ENCODE data around the gene CFL1.

Gene CFL1

DNA sequence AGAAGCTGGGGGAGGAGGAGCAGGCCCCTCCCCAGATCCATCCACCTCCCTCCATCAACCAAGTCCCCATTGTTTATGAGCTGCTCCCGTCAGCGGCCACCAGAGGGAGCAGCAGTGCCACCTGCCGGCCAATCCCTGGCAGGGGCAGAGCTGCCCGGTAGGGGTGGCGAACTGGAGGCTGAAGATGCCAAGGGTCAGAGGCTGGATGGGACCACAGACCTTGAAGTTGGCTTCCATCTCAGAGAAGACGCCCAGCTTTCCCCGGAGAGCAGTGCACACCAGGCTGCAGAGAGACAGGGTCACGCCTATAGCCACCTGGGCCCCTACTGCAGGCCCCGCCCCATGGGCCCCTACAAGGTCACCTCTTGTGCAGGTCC lies 26.7 kb upstream of the CFL1 start:
- peak; percentile 32 for ATAC-seq (ENCODE audit: low read depth)
- no peak overlapping the region for H3K27ac ChIP-seq (ENCODE audit: poor library complexity, severe bottlenecking)
- DNase-seq (ENCODE audit: low spot score): peak; percentile 66
- peaks cover 5% of the 10 kb centered on the region for H3K4me1 ChIP-seq (ENCODE audit: insufficient read depth, poor library complexity, severe bottlenecking)
- TF ChIP-seq, protein P1, sequence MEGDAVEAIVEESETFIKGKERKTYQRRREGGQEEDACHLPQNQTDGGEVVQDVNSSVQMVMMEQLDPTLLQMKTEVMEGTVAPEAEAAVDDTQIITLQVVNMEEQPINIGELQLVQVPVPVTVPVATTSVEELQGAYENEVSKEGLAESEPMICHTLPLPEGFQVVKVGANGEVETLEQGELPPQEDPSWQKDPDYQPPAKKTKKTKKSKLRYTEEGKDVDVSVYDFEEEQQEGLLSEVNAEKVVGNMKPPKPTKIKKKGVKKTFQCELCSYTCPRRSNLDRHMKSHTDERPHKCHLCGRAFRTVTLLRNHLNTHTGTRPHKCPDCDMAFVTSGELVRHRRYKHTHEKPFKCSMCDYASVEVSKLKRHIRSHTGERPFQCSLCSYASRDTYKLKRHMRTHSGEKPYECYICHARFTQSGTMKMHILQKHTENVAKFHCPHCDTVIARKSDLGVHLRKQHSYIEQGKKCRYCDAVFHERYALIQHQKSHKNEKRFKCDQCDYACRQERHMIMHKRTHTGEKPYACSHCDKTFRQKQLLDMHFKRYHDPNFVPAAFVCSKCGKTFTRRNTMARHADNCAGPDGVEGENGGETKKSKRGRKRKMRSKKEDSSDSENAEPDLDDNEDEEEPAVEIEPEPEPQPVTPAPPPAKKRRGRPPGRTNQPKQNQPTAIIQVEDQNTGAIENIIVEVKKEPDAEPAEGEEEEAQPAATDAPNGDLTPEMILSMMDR (IDR thresholded peaks at IDR 0.05; ENCODE audit: poor library complexity, severe bottlenecking): peak; percentile 96
- H3K4me3 ChIP-seq (ENCODE audit: severe bottlenecking): no peak overlapping the region
- peaks cover 38% of the 10 kb centered on the region for H3K36me3 ChIP-seq (ENCODE audit: low read depth)
- H3K9me3 ChIP-seq (ENCODE audit: severe bottlenecking): no peaks in the 10 kb centered on the region
- H3K27me3 ChIP-seq (ENCODE audit: insufficient read depth, poor library complexity, severe bottlenecking): no peaks in the 10 kb centered on the region

DNA sequence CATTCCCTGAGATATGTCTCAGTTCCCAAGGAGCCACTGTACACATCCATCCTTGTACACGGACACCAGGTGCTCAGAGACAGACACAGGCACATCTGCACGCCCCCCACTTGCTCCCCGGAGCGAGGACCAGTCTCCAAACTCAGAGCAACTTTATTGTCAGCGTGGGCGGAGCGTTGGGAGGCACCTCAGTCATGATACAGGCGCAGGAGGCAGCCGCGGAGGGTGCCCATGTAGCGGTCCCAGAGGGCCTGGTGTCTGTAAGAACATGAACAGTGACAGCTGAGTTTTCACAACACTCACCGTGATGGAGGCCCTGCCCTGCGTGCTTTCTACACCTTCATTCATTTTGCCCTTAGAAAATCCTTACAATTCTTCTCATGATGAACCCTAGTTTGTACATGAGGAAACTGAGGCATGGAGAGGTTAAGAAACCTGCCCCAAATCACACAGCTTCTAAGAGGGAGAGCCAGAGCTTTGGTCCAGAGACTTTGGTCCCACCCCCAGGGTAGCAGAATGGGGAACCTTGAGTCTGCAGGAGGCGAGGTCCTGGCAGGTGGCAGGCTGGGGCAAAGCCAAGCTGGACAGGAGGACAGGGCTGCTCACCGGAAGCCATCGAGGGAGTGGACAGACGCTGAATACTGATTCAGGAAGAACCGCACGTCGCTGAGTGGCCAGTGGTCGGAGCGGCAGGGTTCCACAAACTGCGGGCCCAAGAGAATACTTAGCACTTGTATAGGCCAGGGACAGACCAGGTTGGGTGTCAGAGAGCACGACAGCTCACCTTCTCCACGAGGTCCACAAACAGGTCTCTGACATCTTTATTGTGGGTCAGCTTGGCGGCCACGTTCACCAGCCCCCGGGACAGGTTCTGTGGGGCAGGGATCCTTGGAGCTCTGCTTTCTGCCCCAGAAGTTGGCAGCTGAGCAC lies 26.1 kb upstream of the CFL1 start:
- no peaks in the 10 kb centered on the region for H3K9me3 ChIP-seq (ENCODE audit: severe bottlenecking)
- H3K36me3 ChIP-seq (ENCODE audit: low read depth): peaks cover 38% of the 10 kb centered on the region
- no peak overlapping the region for H3K27ac ChIP-seq (ENCODE audit: poor library complexity, severe bottlenecking)
- H3K4me1 ChIP-seq (ENCODE audit: insufficient read depth, poor library complexity, severe bottlenecking): no peaks in the 10 kb centered on the region
- no peaks in the 10 kb centered on the region for H3K27me3 ChIP-seq (ENCODE audit: insufficient read depth, poor library complexity, severe bottlenecking)
- no peak for DNase-seq (ENCODE audit: low spot score)
- no peak for ATAC-seq (ENCODE audit: low read depth)
- TF ChIP-seq, protein P1 (IDR thresholded peaks at IDR 0.05; ENCODE audit: poor library complexity, severe bottlenecking): no peak
- H3K4me3 ChIP-seq (ENCODE audit: severe bottlenecking): no peak overlapping the region

DNA sequence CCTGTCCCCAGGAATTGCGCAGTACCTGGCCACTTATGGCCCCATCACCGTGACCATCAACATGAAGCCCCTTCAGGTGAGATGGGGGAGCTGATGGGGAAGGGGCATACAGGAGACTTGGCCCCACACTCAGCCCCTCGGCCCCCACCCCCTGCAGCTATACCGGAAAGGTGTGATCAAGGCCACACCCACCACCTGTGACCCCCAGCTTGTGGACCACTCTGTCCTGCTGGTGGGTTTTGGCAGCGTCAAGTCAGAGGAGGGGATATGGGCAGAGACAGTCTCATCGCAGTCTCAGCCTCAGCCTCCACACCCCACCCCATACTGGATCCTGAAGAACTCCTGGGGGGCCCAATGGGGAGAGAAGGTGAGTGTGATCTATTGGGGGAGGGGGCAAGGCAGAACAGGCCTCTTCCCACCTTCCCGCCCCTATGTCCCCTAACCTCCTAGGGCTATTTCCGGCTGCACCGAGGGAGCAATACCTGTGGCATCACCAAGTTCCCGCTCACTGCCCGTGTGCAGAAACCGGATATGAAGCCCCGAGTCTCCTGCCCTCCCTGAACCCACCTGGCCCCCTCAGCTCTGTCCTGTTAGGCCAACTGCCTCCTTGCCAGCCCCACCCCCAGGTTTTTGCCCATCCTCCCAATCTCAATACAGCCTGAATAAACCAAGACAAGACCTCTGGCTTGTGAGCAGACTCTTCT lies 25.2 kb upstream of the CFL1 start:
- Histone ChIP-seq H3K4me1 (ENCODE audit: insufficient read depth, poor library complexity, severe bottlenecking) (no peaks in the 10 kb centered on the region), H3K9me3 (ENCODE audit: severe bottlenecking) (no peaks in the 10 kb centered on the region), H3K27ac (ENCODE audit: poor library complexity, severe bottlenecking) (no peak overlapping the region), H3K27me3 (ENCODE audit: insufficient read depth, poor library complexity, severe bottlenecking) (no peaks in the 10 kb centered on the region), H3K4me3 (ENCODE audit: severe bottlenecking) (no peak overlapping the region), H3K36me3 (ENCODE audit: low read depth) (peaks cover 38% of the 10 kb centered on the region)
- DNase-seq (ENCODE audit: low spot score) (no peak), ATAC-seq (ENCODE audit: low read depth) (no peak)
- TF ChIP-seq, protein P1 (IDR thresholded peaks at IDR 0.05; ENCODE audit: poor library complexity, severe bottlenecking): no peak

DNA sequence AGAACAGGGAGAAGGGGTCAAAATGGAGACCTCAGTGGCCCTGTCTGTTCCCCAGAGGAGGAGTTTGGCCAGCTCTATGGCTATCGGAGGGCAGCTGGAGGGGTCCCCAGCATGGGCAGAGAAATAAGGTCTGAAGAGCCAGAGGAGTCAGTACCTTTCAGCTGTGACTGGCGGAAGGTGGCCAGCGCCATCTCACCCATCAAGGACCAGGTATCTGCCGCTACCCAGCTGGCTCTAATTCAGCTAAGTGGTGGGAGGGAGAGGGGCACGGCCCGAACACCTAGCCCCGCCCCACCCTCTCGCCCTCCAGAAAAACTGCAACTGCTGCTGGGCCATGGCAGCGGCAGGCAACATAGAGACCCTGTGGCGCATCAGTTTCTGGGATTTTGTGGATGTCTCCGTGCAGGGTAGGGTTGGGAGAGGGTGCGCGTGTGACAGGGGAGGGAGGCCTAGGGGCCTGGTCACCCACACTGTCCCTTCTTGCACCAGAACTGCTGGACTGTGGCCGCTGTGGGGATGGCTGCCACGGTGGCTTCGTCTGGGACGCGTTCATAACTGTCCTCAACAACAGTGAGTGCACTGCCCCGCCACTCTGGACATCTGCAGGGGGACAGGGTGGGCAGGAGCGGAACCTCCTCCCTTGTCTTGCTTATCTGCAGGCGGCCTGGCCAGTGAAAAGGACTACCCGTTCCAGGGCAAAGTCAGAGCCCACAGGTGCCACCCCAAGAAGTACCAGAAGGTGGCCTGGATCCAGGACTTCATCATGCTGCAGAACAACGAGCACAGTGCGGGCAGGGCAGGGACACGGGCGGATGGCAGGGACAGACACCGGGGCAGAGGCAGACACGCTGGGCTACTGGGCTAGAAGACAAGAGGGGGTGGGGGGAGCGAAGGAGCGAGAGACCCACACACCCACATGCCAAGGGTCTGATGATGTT lies 24.4 kb upstream of the CFL1 start:
- Histone ChIP-seq H3K27me3 (ENCODE audit: insufficient read depth, poor library complexity, severe bottlenecking) (no peaks in the 10 kb centered on the region), H3K4me1 (ENCODE audit: insufficient read depth, poor library complexity, severe bottlenecking) (no peaks in the 10 kb centered on the region), H3K9me3 (ENCODE audit: severe bottlenecking) (no peaks in the 10 kb centered on the region), H3K36me3 (ENCODE audit: low read depth) (peaks cover 38% of the 10 kb centered on the region), H3K4me3 (ENCODE audit: severe bottlenecking) (no peak overlapping the region), H3K27ac (ENCODE audit: poor library complexity, severe bottlenecking) (no peak overlapping the region)
- DNase-seq (ENCODE audit: low spot score) (peak; percentile 58), ATAC-seq (ENCODE audit: low read depth) (no peak)
- TF ChIP-seq, protein P1 (IDR thresholded peaks at IDR 0.05; ENCODE audit: poor library complexity, severe bottlenecking): no peak

Measured in RWPE2 (cell line).